GM12878 (cell line): ENCODE results near the gene KCNRG. TPM values are rescaled to one million over a fixed set of nuclear protein-coding genes. Genes with fewer than 3 reads are reported as not detected.

ENCODE experiments used
- ATAC-seq: fragments of 200-7000 bp; cut with Tn5 transposase; 3 replicates; pipeline ENCODE4 v1.9.1; 2020; ENCODE audit warnings: mild to moderate bottlenecking, moderate library complexity
- BruUV-seq: library from RNA; stranded (reverse); fragments of 400-500 nt; replicated peaks from 2 replicates; lab custom pipeline; 2021; lab: Mats Ljungman, UMichigan
- CTCF ChIA-PET: fragments of 300-600 bp; sonication (Branson Sonifier 250); formaldehyde crosslinking; extraction: SDS; loops from one replicate; lab custom pipeline; 2021; ENCODE audit warnings: inconsistent platforms; lab: Yijun Ruan, JAX
- POLR2A ChIA-PET: fragments of 350-600 bp; formaldehyde crosslinking; extraction: SDS; loops from one replicate; lab custom pipeline; 2021; ENCODE audit warnings: inconsistent platforms; lab: Charles Lee
- RAD21 ChIA-PET: fragments of 300-600 bp; sonication (Branson Sonifier 250); formaldehyde crosslinking; loops from one replicate; lab custom pipeline; 2023; ENCODE audit warnings: antibody characterized with exemption; ENCODE audit not compliant: unreplicated experiment; lab: Charles Lee
- SMC1A ChIA-PET: fragments of 300-600 bp; sonication (Branson Sonifier 250); formaldehyde crosslinking; loops from one replicate; lab custom pipeline; 2023; ENCODE audit not compliant: unreplicated experiment, uncharacterized antibody; lab: Charles Lee
- DNase-seq: peaks from one replicate; pipeline ENCODE4 v3.0.0-alpha.2; 2011; ENCODE audit warnings: low read depth, low spot score
- FAIRE-seq: peaks from 3 replicates; lab custom pipeline; 2011; peaks lifted over from hg19 to GRCh38; lab: Jason Lieb, UNC
- H2AFZ ChIP-seq: 2 replicates; pipeline ENCODE4 v1.6.0; 2011; ENCODE audit warnings: low read depth, low read length, control low read depth; ENCODE audit not compliant: control insufficient read depth
- H3K27ac ChIP-seq: 2 replicates; pipeline ENCODE4 v1.5.1; 2011; ENCODE audit warnings: control low read depth; ENCODE audit not compliant: control insufficient read depth, insufficient read depth
- H3K27me3 ChIP-seq, 2 experiments: replicated peaks in 1 of 2; 2 replicates each; pipeline versions ENCODE4 v1.6.0 to v1.6.1; 2011; ENCODE audit warnings: low read length in 1 of 2; ENCODE audit not compliant: control insufficient read depth in 2 of 2, insufficient read depth in 2 of 2
- H3K36me3 ChIP-seq, 2 experiments: 2 replicates each; pipeline ENCODE4 v1.5.1; 2011; ENCODE audit warnings: low read length in 1 of 2; ENCODE audit not compliant: control insufficient read depth in 2 of 2, insufficient read depth in 2 of 2
- H3K4me1 ChIP-seq: 2 replicates; pipeline ENCODE4 v1.6.1; 2011; ENCODE audit warnings: mild to moderate bottlenecking, low read length, moderate library complexity, mixed read lengths; ENCODE audit not compliant: control insufficient read depth, insufficient read depth
- H3K4me2 ChIP-seq: 2 replicates; pipeline ENCODE4 v1.6.0; 2011; ENCODE audit warnings: control low read depth; ENCODE audit not compliant: control insufficient read depth, insufficient read depth
- H3K4me3 ChIP-seq: fragments of 200-600 bp; sonication (generic); 2 replicates; pipeline ENCODE4 v1.5.1; 2016
- H3K79me2 ChIP-seq: 2 replicates; pipeline ENCODE4 v1.6.0; 2011; ENCODE audit warnings: low read length; ENCODE audit not compliant: control insufficient read depth, insufficient read depth
- H3K9ac ChIP-seq: 2 replicates; pipeline ENCODE4 v1.8.0; 2011; ENCODE audit warnings: low read length, control low read depth, mixed read lengths; ENCODE audit not compliant: control insufficient read depth, insufficient read depth
- H3K9me3 ChIP-seq: replicated peaks from 3 replicates; pipeline ENCODE4 v1.5.1; 2011; ENCODE audit warnings: mild to moderate bottlenecking, low read length; ENCODE audit not compliant: control insufficient read depth, insufficient read depth
- H4K20me1 ChIP-seq: 2 replicates; pipeline ENCODE4 v1.6.0; 2011; ENCODE audit not compliant: control insufficient read depth, insufficient read depth
- ATF7 ChIP-seq: fragments of 450-650 bp; IDR thresholded peaks from 2 replicates; pipeline ENCODE4 v1.6.1; 2016; ENCODE audit warnings: low read depth, mild to moderate bottlenecking
- CBFB ChIP-seq: IDR thresholded peaks from 2 replicates; pipeline ENCODE4 v1.6.1; 2016; ENCODE audit warnings: antibody characterized with exemption, low read depth
- CEBPZ ChIP-seq: fragments of 150-350 bp; IDR thresholded peaks from 2 replicates; pipeline ENCODE4 v1.6.1; 2016; ENCODE audit warnings: low read depth, low read length
- IKZF1 ChIP-seq: fragments of 450-650 bp; conservative IDR thresholded peaks from 2 replicates; pipeline ENCODE4 v1.6.1; 2017; ENCODE audit warnings: antibody characterized with exemption, mild to moderate bottlenecking
- KDM1A ChIP-seq: fragments of 200-600 bp; sonication (generic); IDR thresholded peaks from 2 replicates; pipeline ENCODE4 v1.6.1; 2016; ENCODE audit warnings: borderline replicate concordance
- NR2F1 ChIP-seq: fragments of 450-650 bp; conservative IDR thresholded peaks from 2 replicates; pipeline ENCODE4 v1.6.1; 2017; ENCODE audit warnings: mild to moderate bottlenecking
- PAX5 ChIP-seq: IDR thresholded peaks from 2 replicates; pipeline ENCODE4 v1.6.1; 2011; ENCODE audit warnings: low read depth, low read length, borderline replicate concordance
- POLR2AphosphoS2 ChIP-seq: IDR thresholded peaks from 2 replicates; pipeline ENCODE4 v1.6.1; 2011; ENCODE audit warnings: low read depth, mild to moderate bottlenecking, low read length, improper control_type of control experiment, moderate library complexity
- RB1 ChIP-seq: fragments of 450-650 bp; formaldehyde crosslinking; IDR thresholded peaks from 2 replicates; pipeline ENCODE4 v1.6.1; 2017; ENCODE audit warnings: mild to moderate bottlenecking, borderline replicate concordance
- SMC3 ChIP-seq: IDR thresholded peaks from 2 replicates; pipeline ENCODE4 v1.6.1; 2011; ENCODE audit warnings: low read length, improper control_type of control experiment, borderline replicate concordance
- SUPT20H ChIP-seq: IDR thresholded peaks from 2 replicates; pipeline ENCODE4 v1.6.1; 2011; ENCODE audit warnings: low read depth, mild to moderate bottlenecking, low read length, moderate library complexity, borderline replicate concordance; ENCODE audit not compliant: control insufficient read depth
- ZBTB40 ChIP-seq: fragments of 450-650 bp; IDR thresholded peaks from 2 replicates; pipeline ENCODE4 v1.6.1; 2016; ENCODE audit warnings: mild to moderate bottlenecking, moderate library complexity, borderline replicate concordance
- ZNF24 ChIP-seq: fragments of 450-650 bp; IDR thresholded peaks from 2 replicates; pipeline ENCODE4 v1.6.1; 2017; ENCODE audit warnings: antibody characterized with exemption, mild to moderate bottlenecking
- WGBS: methylation state at CpG from one replicate; pipeline ENCODE4 v1.1.6; 2016; ENCODE audit warnings: low lambda C conversion rate; ENCODE audit not compliant: insufficient replicate concordance, insufficient coverage; ENCODE audit errors: missing lambda C conversion rate; 5-methylcytosine and 5-hydroxymethylcytosine counted together
- in situ Hi-C: fragments of 300-500 bp; cut with MboI; formaldehyde crosslinking; loops from 9 replicates; pipeline ENCODE4 v1.14.3; 2018; ENCODE audit warnings: mixed read lengths
- intact Hi-C: fragments of 100-400 bp; cut with micrococcal nuclease; formaldehyde crosslinking; loops from one replicate; pipeline ENCODE4 v1.14.2; 2022; ENCODE audit not compliant: unreplicated experiment
- polyA plus RNA-seq, 11 experiments: library from polyadenylated mRNA; depleted of rRNA in 4 of 11; unstranded in 6 of 11; stranded (reverse) in 5 of 11; fragments of >200 nt; fragmentation: Nextera tagmentation in 4 of 11; fragmentation: Illumina TruSeq in 1 of 11; extraction: Ambion mirVana in 4 of 11; extraction: Trizol in 1 of 11; gene quantifications; 1 replicate in 1 of 11; 2 replicates in 10 of 11; pipeline versions ENCODE4 v1.2.1 to v1.2.3, GENCODE V29; 2011 to 2016; ENCODE audit warnings: inconsistent platforms in 2 of 11, missing spikeins in 2 of 11, low read depth in 1 of 11
- total RNA-seq, 4 experiments: library from RNA; depleted of rRNA in 3 of 4; stranded (reverse); fragments of >200 nt in 3 of 4; fragmentation: Illumina TruSeq in 1 of 4; extraction: Trizol in 1 of 4; gene quantifications; 2 replicates each; pipeline versions ENCODE4 v1.2.1 to v1.2.3, GENCODE V29; 2013 to 2021

KCNRG gene
- total and polyA plus RNA-seq, 10 of the 15 experiments (the other 5 are each of a cell fraction or from before 2014, with no cell fraction given): 0.37 to 1.5 (median 0.58) TPM

GRCh38 chr13:49975826-49976225 lies 39.4 kb upstream of the KCNRG start:
- ChIA-PET CTCF (interaction anchor here (0.6 to 6.3 kb wide), 44 partner anchors 9 to 1145 kb away, joined by 3 to 56 read pairs (median 4); partner anchors contain the start of genes SPRYD7 and TRIM13), RAD21 (interaction anchor here (0.8 to 4.7 kb wide), 18 partner anchors 15 to 1094 kb away, joined by 3 to 56 read pairs (median 4); partner anchors contain the start of gene TRIM13), POLR2A (interaction anchor here (0.6 to 1.3 kb wide), 2 partner anchors 670 to 825 kb away, joined by 3 read pairs; no protein-coding TSS in a partner anchor), SMC1A (interaction anchor here (0.8 to 5.5 kb wide), 19 partner anchors 8 to 1094 kb away, joined by 3 to 44 read pairs (median 5); partner anchors contain the start of gene TRIM13)
- Histone ChIP-seq H3K36me3 (no peaks in the 10 kb centered on the region), H3K9me3 (no peaks in the 10 kb centered on the region), H3K27ac (no peak overlapping the region), H3K27me3 (no peaks in the 10 kb centered on the region), H2AFZ (no peak overlapping the region), H4K20me1 (no peaks in the 10 kb centered on the region), H3K9ac (no peak overlapping the region), H3K4me2 (no peak overlapping the region), H3K4me3 (no peak overlapping the region), H3K79me2 (no peaks in the 10 kb centered on the region), H3K4me1 (no peaks in the 10 kb centered on the region)
- ATAC-seq (no peak), DNase-seq (no peak), FAIRE-seq (no peak)
- no TSS peak for BruUV-seq
- in situ Hi-C loops (loop anchor here (5.0 kb wide), 4 partner anchors 551 to 1096 kb away; no protein-coding TSS in a partner anchor), intact Hi-C loops (loop anchor here (1.0 kb wide), 4 partner anchors 556 to 1094 kb away; no protein-coding TSS in a partner anchor)
- WGBS: 100% methylated on average over 1 of the region's 1 CpG
- TF ChIP-seq SUPT20H (no peak), ZNF24 (no peak), RB1 (no peak), NR2F1 (no peak), PAX5 (no peak), KDM1A (no peak), IKZF1 (no peak), POLR2AphosphoS2 (no peak), SMC3 (no peak), CBFB (no peak), ZBTB40 (no peak), CEBPZ (no peak), ATF7 (no peak)
